ENCODE data around the gene CCDC149. TPM values are rescaled to one million over a fixed set of nuclear protein-coding genes. Genes with fewer than 3 reads are reported as not detected.

The CCDC149 gene
- total RNA-seq, 4 donors from 2014 or later = 2.8 to 10.0 (median 4.8) TPM

DNA sequence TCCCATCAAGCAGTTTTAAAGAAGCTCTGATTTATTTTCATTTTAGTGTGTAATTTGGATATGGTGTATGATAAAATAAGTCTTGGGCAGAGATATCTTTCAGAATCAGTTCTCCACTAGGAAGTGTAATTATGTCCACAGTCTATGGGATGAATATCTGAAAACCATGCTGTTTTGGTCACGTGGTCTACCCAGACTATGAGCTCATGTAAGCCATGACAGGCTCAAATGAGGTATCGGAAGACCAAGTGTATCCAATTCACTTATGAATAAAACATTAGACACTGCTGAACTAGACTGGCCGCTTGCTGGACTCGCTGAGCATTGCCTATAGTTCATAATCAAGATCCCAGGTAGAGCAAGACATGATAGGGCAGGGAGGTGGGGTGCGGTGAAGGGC, 66.9 kb downstream of the CCDC149 start:
- in situ Hi-C loops (cut with MboI; ENCODE audit: low sequenced_read_pairs in 4 of 4) = no loop called here
- no peaks in the 10 kb centered on the region for H3K9me3 ChIP-seq
- no peak for ATAC-seq
- peaks cover 0 to 3% of the 10 kb centered on the region in 2 donors for H3K36me3 ChIP-seq
- intact Hi-C loops (cut with DNase I; ENCODE audit: low total_unique reads) = no loop called here
- no peaks in the 10 kb centered on the region for H3K27me3 ChIP-seq
- TF ChIP-seq, protein P1, sequence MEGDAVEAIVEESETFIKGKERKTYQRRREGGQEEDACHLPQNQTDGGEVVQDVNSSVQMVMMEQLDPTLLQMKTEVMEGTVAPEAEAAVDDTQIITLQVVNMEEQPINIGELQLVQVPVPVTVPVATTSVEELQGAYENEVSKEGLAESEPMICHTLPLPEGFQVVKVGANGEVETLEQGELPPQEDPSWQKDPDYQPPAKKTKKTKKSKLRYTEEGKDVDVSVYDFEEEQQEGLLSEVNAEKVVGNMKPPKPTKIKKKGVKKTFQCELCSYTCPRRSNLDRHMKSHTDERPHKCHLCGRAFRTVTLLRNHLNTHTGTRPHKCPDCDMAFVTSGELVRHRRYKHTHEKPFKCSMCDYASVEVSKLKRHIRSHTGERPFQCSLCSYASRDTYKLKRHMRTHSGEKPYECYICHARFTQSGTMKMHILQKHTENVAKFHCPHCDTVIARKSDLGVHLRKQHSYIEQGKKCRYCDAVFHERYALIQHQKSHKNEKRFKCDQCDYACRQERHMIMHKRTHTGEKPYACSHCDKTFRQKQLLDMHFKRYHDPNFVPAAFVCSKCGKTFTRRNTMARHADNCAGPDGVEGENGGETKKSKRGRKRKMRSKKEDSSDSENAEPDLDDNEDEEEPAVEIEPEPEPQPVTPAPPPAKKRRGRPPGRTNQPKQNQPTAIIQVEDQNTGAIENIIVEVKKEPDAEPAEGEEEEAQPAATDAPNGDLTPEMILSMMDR (IDR thresholded peaks at IDR 0.05 in 4 of 5, conservative IDR thresholded peaks at IDR 0.05 in 1 of 5) = no peak
- no peak for TF ChIP-seq POLR2A (IDR thresholded peaks at IDR 0.05)
- no peak overlapping the region for H3K4me3 ChIP-seq
- H3K4me1 ChIP-seq = peaks cover 0 to 10% of the 10 kb centered on the region in 2 donors
- no peak overlapping the region for H3K27ac ChIP-seq
- no peak for DNase-seq

DNA sequence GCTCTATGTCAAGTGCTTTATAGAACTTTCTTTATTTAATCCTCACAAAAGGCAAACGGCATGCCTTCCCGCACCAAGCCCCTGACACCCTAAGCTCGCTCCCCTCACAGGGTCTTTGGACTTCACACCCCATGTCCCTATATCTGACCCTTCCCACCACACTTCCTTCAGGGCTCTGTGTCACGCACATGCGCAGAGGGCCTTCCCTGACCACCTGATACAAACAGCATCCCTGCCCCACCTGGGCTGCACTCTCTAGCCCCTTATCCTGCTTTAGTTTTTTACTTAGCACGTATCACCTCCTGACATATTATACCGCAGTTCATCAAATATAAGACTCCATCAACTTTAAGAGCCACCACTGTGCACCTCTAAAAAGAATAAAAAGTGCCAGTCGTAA, 67.7 kb downstream of the CCDC149 start:
- H3K27ac ChIP-seq = no peak overlapping the region
- DNase-seq = no peak
- no peak for ATAC-seq
- no peaks in the 10 kb centered on the region for H3K9me3 ChIP-seq
- in situ Hi-C loops (cut with MboI; ENCODE audit: low sequenced_read_pairs in 4 of 4) (no loop called here), intact Hi-C loops (cut with DNase I; ENCODE audit: low total_unique reads) (no loop called here)
- peaks cover 0 to 3% of the 10 kb centered on the region in 2 donors for H3K36me3 ChIP-seq
- TF ChIP-seq, protein P1 (IDR thresholded peaks at IDR 0.05 in 4 of 5, conservative IDR thresholded peaks at IDR 0.05 in 1 of 5) = no peak
- no peak for TF ChIP-seq POLR2A (IDR thresholded peaks at IDR 0.05)
- no peaks in the 10 kb centered on the region for H3K27me3 ChIP-seq
- peaks cover 0 to 2% of the 10 kb centered on the region in 2 donors for H3K4me1 ChIP-seq
- no peak overlapping the region for H3K4me3 ChIP-seq

DNA sequence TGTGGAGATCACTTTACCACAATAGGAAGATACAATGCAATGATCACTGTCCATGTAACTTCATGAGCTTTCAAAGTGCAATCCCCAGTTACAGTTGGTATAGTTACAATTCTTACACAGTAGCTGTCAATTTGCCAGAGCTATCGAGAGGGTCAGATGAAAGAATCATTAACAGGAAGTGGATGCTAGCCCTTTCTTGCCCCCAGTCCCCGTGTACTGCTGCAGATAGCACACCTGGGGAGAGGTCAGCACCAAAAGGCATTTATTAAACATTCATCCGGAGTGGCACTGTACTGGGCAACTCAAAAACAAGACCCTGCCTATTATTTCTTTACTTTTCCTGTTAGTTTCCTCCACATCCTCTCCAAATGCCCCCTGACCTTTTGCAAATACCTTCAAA, 69.7 kb downstream of the CCDC149 start:
- Histone ChIP-seq H3K27ac (no peak overlapping the region), H3K4me1 (no peaks in the 10 kb centered on the region), H3K36me3 (peaks cover 0 to 3% of the 10 kb centered on the region in 2 donors), H3K9me3 (no peaks in the 10 kb centered on the region), H3K4me3 (no peak overlapping the region), H3K27me3 (no peaks in the 10 kb centered on the region)
- in situ Hi-C loops (cut with MboI; ENCODE audit: low sequenced_read_pairs in 4 of 4) = no loop called here
- TF ChIP-seq, protein P1 (IDR thresholded peaks at IDR 0.05 in 4 of 5, conservative IDR thresholded peaks at IDR 0.05 in 1 of 5) = no peak
- no peak for TF ChIP-seq POLR2A (IDR thresholded peaks at IDR 0.05)
- intact Hi-C loops (cut with DNase I; ENCODE audit: low total_unique reads) = no loop called here
- no peak for ATAC-seq
- no peak for DNase-seq

DNA sequence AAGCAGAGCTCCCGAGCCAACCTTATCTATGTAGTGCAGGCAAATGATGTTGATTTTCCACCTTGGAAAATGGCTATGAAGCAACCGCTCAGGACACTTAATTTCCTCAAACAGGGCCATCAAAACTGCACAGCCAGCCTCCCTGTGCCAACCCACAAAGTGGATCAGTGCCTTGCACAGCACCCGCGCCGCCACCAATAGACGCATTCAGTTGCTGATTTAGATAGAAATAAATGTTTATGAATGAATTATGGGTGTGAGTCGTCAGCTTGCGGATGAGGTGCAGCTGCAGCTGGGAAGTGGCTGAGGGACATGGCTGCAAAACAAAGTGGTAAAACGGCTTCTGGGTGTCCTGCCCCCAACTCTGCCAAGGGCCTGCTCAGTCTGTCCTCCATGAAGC, 70.5 kb downstream of the CCDC149 start:
- in situ Hi-C loops (cut with MboI; ENCODE audit: low sequenced_read_pairs in 4 of 4) = no loop called here
- DNase-seq = no peak
- no peak for ATAC-seq
- Histone ChIP-seq H3K27ac (no peak overlapping the region), H3K27me3 (no peaks in the 10 kb centered on the region), H3K4me3 (no peak overlapping the region), H3K9me3 (no peaks in the 10 kb centered on the region), H3K4me1 (no peaks in the 10 kb centered on the region), H3K36me3 (peaks cover 0 to 7% of the 10 kb centered on the region in 2 donors)
- intact Hi-C loops (cut with DNase I; ENCODE audit: low total_unique reads) = no loop called here
- TF ChIP-seq, protein P1 (IDR thresholded peaks at IDR 0.05 in 4 of 5, conservative IDR thresholded peaks at IDR 0.05 in 1 of 5) = no peak
- TF ChIP-seq POLR2A (IDR thresholded peaks at IDR 0.05) = no peak
